Urinary bladder (tissue), 4 donors: ENCODE data around the gene FAM181A. TPM values are rescaled to one million over a fixed set of nuclear protein-coding genes. Genes with fewer than 3 reads are reported as not detected.

Experiments used
- DNase-seq: peaks from one replicate; pipeline ENCODE4 v3.0.0-alpha.2; 2015; ENCODE audit errors: extremely low spot score
- H3K27ac ChIP-seq: one replicate; pipeline ENCODE4 v1.5.1; 2013; ENCODE audit warnings: low read depth, mild to moderate bottlenecking, moderate library complexity
- H3K36me3 ChIP-seq: one replicate; pipeline ENCODE4 v1.6.1; 2013; ENCODE audit warnings: mild to moderate bottlenecking, moderate library complexity; ENCODE audit not compliant: insufficient read depth
- H3K4me1 ChIP-seq: one replicate; pipeline ENCODE4 v1.6.1; 2013; ENCODE audit warnings: mild to moderate bottlenecking, moderate library complexity; ENCODE audit not compliant: insufficient read depth
- H3K4me3 ChIP-seq: one replicate; pipeline ENCODE4 v1.5.1; 2013; ENCODE audit warnings: low read depth, low read length
- WGBS: extraction: QIAGEN DNeasy Blood & Tissue Kit; methylation state at CpG from one replicate; pipeline ENCODE4 v1.1.7; 2013; 5-methylcytosine and 5-hydroxymethylcytosine counted together
- polyA plus RNA-seq: library from polyadenylated mRNA; stranded (reverse); fragments of 200-250 nt; gene quantifications from one replicate; pipeline ENCODE4 v1.2.3, GENCODE V29; 2013
- total RNA-seq: library from RNA; depleted of rRNA; stranded (reverse); fragments of >200 nt; gene quantifications from one replicate; pipeline ENCODE4 v1.2.3, GENCODE V29; 2014
- donor health status: healthy with polysubstance abuse.
- donor health status: healthy.

The FAM181A gene
- total and polyA plus RNA-seq, 2 donors, result not detected

GRCh38 chr14:93929657-93930056 lies 2.5 kb downstream of the FAM181A start:
- H3K4me3 ChIP-seq, result no peak overlapping the region
- no peaks in the 10 kb centered on the region for H3K4me1 ChIP-seq
- 80% methylated on average over 11 of the region's 11 CpGs for WGBS
- no peaks in the 10 kb centered on the region for H3K36me3 ChIP-seq
- no peak for DNase-seq
- no peak overlapping the region for H3K27ac ChIP-seq

- Histone ChIP-seq H3K27ac (no peak overlapping the region), H3K36me3 (no peaks in the 10 kb centered on the region), H3K4me1 (no peaks in the 10 kb centered on the region), H3K4me3 (no peak overlapping the region)
- 80% methylated on average over 8 of the region's 8 CpGs for WGBS
- DNase-seq, result no peak
Measured at GRCh38 chr14:93930296-93930988, 3.3 kb downstream of the FAM181A start.

GRCh38 chr14:93930989-93931307 lies 3.8 kb downstream of the FAM181A start:
- no peak overlapping the region for H3K27ac ChIP-seq
- no peak overlapping the region for H3K4me3 ChIP-seq
- H3K4me1 ChIP-seq, result no peaks in the 10 kb centered on the region
- 78% methylated on average over 4 of the region's 4 CpGs for WGBS
- DNase-seq, result no peak
- no peaks in the 10 kb centered on the region for H3K36me3 ChIP-seq

GRCh38 chr14:93932642-93933041 lies 5.5 kb downstream of the FAM181A start:
- Histone ChIP-seq H3K4me1 (no peaks in the 10 kb centered on the region), H3K4me3 (no peak overlapping the region), H3K36me3 (no peaks in the 10 kb centered on the region), H3K27ac (no peak overlapping the region)
- WGBS, result 90% methylated on average over 4 of the region's 4 CpGs
- DNase-seq, result no peak

- H3K4me3 ChIP-seq, result no peak overlapping the region
- H3K4me1 ChIP-seq, result no peaks in the 10 kb centered on the region
- DNase-seq, result no peak
- no peak overlapping the region for H3K27ac ChIP-seq
- no peaks in the 10 kb centered on the region for H3K36me3 ChIP-seq
- 81% methylated on average over 8 of the region's 8 CpGs for WGBS
Measured at GRCh38 chr14:93935213-93935612, 8.1 kb downstream of the FAM181A start.

- H3K4me1 ChIP-seq, result no peaks in the 10 kb centered on the region
- WGBS, result 48% methylated on average over 5 of the region's 5 CpGs
- no peak overlapping the region for H3K4me3 ChIP-seq
- H3K36me3 ChIP-seq, result no peaks in the 10 kb centered on the region
- H3K27ac ChIP-seq, result no peak overlapping the region
- DNase-seq, result no peak
Measured at GRCh38 chr14:93936245-93936644, 9.1 kb downstream of the FAM181A start.

- Histone ChIP-seq H3K4me1 (no peaks in the 10 kb centered on the region), H3K36me3 (no peaks in the 10 kb centered on the region), H3K4me3 (no peak overlapping the region), H3K27ac (no peak overlapping the region)
- WGBS, result 88% methylated on average over 6 of the region's 6 CpGs
- no peak for DNase-seq
Measured at GRCh38 chr14:93936926-93937325, 9.8 kb downstream of the FAM181A start.

- H3K4me1 ChIP-seq, result no peaks in the 10 kb centered on the region
- WGBS, result 79% methylated on average over 13 of the region's 13 CpGs
- DNase-seq, result peak; percentile 73
Measured at GRCh38 chr14:93937519-93937918, 10.4 kb downstream of the FAM181A start.

GRCh38 chr14:93938751-93939303 lies 11.7 kb downstream of the FAM181A start:
- H3K36me3 ChIP-seq, result no peaks in the 10 kb centered on the region
- H3K27ac ChIP-seq, result no peak overlapping the region

More at GRCh38 chr14:93937519-93937918, 10.4 kb downstream of the FAM181A start:
- Histone ChIP-seq H3K4me3 (no peak overlapping the region), H3K36me3 (no peaks in the 10 kb centered on the region), H3K27ac (no peak overlapping the region)

GRCh38 chr14:93939304-93940229 lies 12.4 kb downstream of the FAM181A start:
- WGBS, result 24% methylated on average over 84 of the region's 84 CpGs
- DNase-seq, result no peak
- H3K36me3 ChIP-seq, result no peaks in the 10 kb centered on the region
- no peak overlapping the region for H3K27ac ChIP-seq
- no peaks in the 10 kb centered on the region for H3K4me1 ChIP-seq
- peak overlapping the region; percentile 18 for H3K4me3 ChIP-seq

More at GRCh38 chr14:93938751-93939303, 11.7 kb downstream of the FAM181A start:
- 56% methylated on average over 46 of the region's 46 CpGs for WGBS
- no peak overlapping the region for H3K4me3 ChIP-seq
- no peak for DNase-seq
- H3K4me1 ChIP-seq, result no peaks in the 10 kb centered on the region

GRCh38 chr14:93940437-93940836 lies 13.3 kb downstream of the FAM181A start:
- Histone ChIP-seq H3K4me3 (no peak overlapping the region), H3K27ac (no peak overlapping the region), H3K4me1 (no peaks in the 10 kb centered on the region), H3K36me3 (no peaks in the 10 kb centered on the region)
- 80% methylated on average over 6 of the region's 6 CpGs for WGBS
- no peak for DNase-seq

GRCh38 chr14:93941293-93941910 lies 14.3 kb downstream of the FAM181A start:
- no peaks in the 10 kb centered on the region for H3K36me3 ChIP-seq
- 56% methylated on average over 16 of the region's 16 CpGs for WGBS
- no peaks in the 10 kb centered on the region for H3K4me1 ChIP-seq
- no peak for DNase-seq
- H3K27ac ChIP-seq, result no peak overlapping the region
- no peak overlapping the region for H3K4me3 ChIP-seq

GRCh38 chr14:93943052-93943451 lies 15.9 kb downstream of the FAM181A start:
- no peaks in the 10 kb centered on the region for H3K4me1 ChIP-seq

More at GRCh38 chr14:93943052-93943451, 15.9 kb downstream of the FAM181A start:
- 86% methylated on average over 10 of the region's 10 CpGs for WGBS
- H3K27ac ChIP-seq, result no peak overlapping the region
- H3K36me3 ChIP-seq, result no peaks in the 10 kb centered on the region
- DNase-seq, result no peak
- H3K4me3 ChIP-seq, result no peak overlapping the region
